22Rv1 (cell line): ENCODE measurements around the gene PI4K2B.

Source experiments
- H3K27ac ChIP-seq: fragments of 450-650 bp; 2 replicates; pipeline ENCODE4 v1.5.1; 2017
- CTCF ChIP-seq: fragments of 450-650 bp; IDR thresholded peaks from 2 replicates; pipeline ENCODE4 v1.5.1; 2017; ENCODE audit warnings: mild to moderate bottlenecking
- ZFX ChIP-seq: fragments of 450-650 bp; IDR thresholded peaks from 2 replicates; pipeline ENCODE4 v1.6.1; 2017; ENCODE audit warnings: antibody characterized with exemption, borderline replicate concordance

Gene PI4K2B

GRCh38 chr4:25280210-25280609, 46.4 kb downstream of the PI4K2B start:
- H3K27ac ChIP-seq: no peak overlapping the region
- TF ChIP-seq ZFX: no peak
- no peak for TF ChIP-seq CTCF

DNA sequence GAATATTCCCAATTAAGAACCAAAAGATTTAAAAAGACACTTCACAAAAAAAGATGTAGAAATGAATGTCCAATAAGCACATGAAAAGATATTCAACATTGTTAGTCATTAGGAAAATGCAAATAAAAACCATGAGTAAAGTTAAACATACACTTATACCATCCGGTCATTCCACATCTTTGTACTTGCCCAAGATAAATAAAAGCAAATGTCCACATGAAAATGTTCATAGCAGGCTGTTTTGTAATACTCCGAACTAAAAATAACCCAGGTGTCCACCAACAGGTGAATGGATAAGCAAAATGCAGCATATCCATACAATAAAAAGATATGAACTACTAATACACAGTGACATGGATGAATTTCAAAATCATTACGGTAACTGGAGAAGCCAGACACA, 50.1 kb downstream of the PI4K2B start:
- TF ChIP-seq ZFX (no peak), CTCF (no peak)
- H3K27ac ChIP-seq: no peak overlapping the region

- TF ChIP-seq CTCF: no peak
- TF ChIP-seq ZFX: no peak
Measured at GRCh38 chr4:25284466-25284865, 50.6 kb downstream of the PI4K2B start.

DNA sequence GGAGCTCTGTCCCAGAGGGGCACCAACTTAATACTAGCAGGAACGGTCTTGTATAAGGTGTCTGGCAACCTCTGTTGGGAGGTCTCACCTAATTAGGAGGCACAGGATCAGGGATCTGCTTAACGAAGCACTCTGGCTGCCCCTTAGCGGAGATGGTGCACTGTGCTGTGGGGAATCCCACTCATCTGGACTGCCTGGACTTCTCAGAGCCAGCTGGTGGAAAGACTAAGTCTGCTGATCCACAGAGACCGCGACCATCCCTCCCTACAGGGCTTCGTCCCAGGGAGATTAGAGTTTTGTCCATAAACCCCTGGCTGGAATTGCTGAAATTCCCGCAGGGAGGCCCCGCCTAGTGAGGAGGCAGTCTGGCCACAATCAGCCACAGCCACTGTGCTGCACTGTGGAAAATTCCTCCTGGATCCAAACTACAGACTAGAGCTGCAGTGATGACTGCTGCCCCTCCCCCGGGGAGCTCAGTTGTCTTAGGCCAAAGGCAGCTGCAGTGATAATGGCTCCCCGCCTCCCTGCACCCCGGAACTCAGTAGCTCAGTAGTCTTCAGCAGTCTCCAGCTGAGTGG, 56.7 kb downstream of the PI4K2B start:
- no peak for TF ChIP-seq CTCF
- no peak for TF ChIP-seq ZFX

More at GRCh38 chr4:25284466-25284865, 50.6 kb downstream of the PI4K2B start:
- H3K27ac ChIP-seq: no peak overlapping the region

DNA sequence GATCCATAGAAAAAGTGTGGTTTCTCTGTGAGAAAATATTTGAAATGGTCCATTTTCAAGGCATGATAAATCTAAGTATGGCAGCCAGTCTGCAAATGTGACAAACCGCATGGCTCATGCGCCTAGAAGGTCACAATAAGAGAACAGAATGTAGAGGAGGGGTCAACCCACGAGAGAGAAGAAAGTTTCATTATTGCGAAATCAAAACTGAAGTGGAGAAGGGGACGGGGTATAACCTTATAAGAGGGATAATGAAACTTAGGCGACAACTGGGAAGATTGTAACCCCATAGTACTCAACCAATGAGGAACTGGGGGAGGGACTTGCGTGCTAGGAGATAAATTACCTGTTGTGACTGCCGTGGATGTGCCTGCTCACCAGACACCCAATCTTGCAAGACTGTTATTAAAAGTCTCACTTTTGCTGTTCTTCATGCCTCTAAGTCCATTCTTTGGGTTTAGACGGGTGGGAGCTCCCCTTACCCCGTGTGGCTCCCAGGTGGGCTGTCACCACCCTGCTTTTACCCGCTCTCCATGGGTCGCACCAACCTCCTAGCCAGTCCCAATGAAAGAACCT, 57.4 kb downstream of the PI4K2B start:
- H3K27ac ChIP-seq: no peak overlapping the region
- no peak for TF ChIP-seq ZFX
- TF ChIP-seq CTCF: no peak

More for the DNA sequence above, 56.7 kb downstream of the PI4K2B start:
- H3K27ac ChIP-seq: no peak overlapping the region

- TF ChIP-seq CTCF (no peak), ZFX (no peak)
- no peak overlapping the region for H3K27ac ChIP-seq
Measured at GRCh38 chr4:25297528-25298242, 63.9 kb downstream of the PI4K2B start.
